Measurements from ENCODE around the gene NXPH1.
A peak's percentile ranks its signal among the peaks of the same experiment; 100 is the strongest.

NXPH1 gene

GRCh38 chr7:8739837-8740236, 306.4 kb downstream of the NXPH1 start:
- DNase-seq: no peak

GRCh38 chr7:8742837-8743236, 309.4 kb downstream of the NXPH1 start:
- DNase-seq: no peak

GRCh38 chr7:8747338-8747737, 313.9 kb downstream of the NXPH1 start:
- DNase-seq: no peak

- peak; percentile 6 for DNase-seq
These were observed 318.3 kb downstream of the NXPH1 start for GRCh38 chr7:8751557-8752231.

GRCh38 chr7:8753355-8753754, 319.9 kb downstream of the NXPH1 start:
- DNase-seq: no peak

GRCh38 chr7:8761731-8762130, 328.3 kb downstream of the NXPH1 start:
- no peak for DNase-seq

GRCh38 chr7:8762803-8763202, 329.4 kb downstream of the NXPH1 start:
- DNase-seq: no peak

GRCh38 chr7:8765374-8765773, 332.0 kb downstream of the NXPH1 start:
- no peak for DNase-seq

GRCh38 chr7:8773518-8773917, 340.1 kb downstream of the NXPH1 start:
- DNase-seq: no peak

GRCh38 chr7:8778459-8778858, 345.1 kb downstream of the NXPH1 start:
- DNase-seq: no peak

- DNase-seq: no peak
These were observed 347.8 kb downstream of the NXPH1 start for GRCh38 chr7:8781166-8781565.

GRCh38 chr7:8783229-8783628, 349.8 kb downstream of the NXPH1 start:
- no peak for DNase-seq

GRCh38 chr7:8785081-8785480, 351.7 kb downstream of the NXPH1 start:
- DNase-seq: no peak

- no peak for DNase-seq
These were observed 367.6 kb downstream of the NXPH1 start for GRCh38 chr7:8800986-8801385.
